MV-4-11 (cell line): Measurements from ENCODE around the gene CACNA1C.

Experiments used
- DNase-seq: peaks from one replicate; lab custom pipeline; 2025; lab: John Stamatoyannopoulos, UW

Gene CACNA1C

GRCh38 chr12:2646341-2646740 lies 593.6 kb downstream of the CACNA1C start:
- DNase-seq: no peak

DNA sequence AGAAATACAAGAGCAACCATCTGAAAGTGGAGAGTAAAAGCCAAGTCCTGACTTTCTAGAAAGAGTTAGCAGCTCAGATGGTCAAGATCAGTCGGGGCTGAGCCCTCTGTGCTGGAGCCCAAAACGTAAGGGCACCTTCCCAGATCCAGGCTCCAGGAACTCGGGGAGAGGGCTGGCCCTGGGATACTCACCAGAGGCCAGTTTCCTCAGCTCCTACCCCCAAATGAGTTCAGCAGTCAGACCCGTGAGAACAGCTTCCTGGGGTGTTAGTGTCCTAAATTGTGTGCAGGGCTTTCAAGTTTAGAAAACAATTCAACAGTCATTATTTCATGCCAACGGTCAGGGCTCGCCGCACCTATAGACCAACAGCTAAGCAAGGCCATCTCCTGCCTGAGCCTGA lies 594.4 kb downstream of the CACNA1C start:
- DNase-seq: no peak

- no peak for DNase-seq
Measured at GRCh38 chr12:2648406-2648805, 595.6 kb downstream of the CACNA1C start.

DNA sequence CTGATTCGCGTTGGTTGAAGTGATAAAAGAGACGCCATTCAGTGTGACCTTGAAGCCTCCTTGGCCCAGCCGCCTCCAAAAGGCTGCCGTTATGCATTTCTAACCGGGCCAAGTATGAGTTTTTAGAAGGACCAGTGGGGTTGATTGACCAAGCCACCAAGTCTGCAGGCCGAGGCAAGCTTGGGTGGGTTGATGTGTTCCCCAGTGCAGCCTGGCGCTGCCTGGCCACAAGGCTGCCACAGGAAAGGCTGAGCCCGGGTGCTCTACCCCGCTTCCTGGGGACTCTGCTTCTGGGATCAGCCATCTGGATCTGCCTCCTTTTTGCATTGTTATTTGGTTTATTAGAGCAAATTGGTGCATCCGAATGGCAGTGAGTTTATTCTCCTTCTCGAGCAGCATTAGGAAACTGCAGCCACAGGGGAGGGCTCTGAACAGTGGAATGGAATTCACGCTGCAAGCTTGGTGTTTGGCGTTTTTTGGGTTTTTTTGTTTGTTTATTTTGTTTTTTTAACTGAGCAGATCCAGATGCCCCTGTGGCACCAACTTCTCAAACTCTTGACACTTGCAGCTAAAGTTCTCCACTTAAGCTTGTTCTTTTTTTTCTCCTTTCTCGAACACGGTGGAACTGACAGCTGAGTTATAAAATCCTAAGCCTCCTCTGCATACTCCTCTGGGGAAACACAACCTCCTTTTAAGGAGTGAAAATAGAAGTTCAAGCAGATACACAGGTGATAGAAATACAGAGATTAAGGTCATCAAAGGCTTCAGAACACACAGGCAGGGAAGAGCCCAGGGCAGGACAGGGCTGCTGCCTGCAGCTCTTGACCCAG lies 596.6 kb downstream of the CACNA1C start:
- DNase-seq: no peak

GRCh38 chr12:2650261-2651067 lies 597.7 kb downstream of the CACNA1C start:
- DNase-seq: no peak

DNA sequence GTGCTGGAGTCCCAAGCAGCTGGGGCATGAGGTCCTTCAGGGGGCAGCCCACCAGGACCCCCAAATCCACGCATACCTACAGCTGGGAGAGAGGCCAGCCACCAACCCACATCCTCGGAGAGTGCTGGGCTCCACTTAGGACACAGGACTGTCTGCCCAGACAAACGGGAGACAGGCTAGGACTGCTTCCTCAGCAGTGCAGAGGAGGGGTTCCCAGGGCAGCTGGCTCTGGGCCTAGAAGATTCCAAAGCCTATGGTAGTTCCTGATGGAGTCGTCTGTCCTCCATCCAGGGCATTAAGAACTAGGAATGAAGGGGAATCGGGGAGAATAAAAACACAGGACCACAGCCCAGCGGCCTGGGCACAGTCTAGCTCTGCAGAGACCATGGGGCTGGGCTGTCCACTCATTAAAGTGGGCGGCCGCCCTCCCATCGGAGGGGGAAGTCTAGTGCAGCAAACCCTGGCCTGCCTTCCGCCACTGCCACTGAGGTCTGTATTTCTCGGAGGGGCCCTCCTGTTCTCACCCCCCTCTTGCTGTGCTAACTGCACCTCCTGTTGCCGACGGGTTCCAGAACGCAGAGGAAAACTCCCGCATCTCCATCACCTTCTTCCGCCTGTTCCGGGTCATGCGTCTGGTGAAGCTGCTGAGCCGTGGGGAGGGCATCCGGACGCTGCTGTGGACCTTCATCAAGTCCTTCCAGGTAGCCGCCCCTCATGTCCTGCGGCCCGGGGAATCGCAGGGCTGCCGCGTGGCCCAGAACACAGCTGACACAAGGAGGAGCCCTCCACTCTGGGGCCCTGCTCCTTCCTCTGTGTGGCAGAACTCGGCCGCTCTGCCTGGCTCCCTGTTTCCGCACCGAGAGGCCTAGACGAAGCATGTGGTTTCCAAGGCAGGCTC lies 598.5 kb downstream of the CACNA1C start:
- DNase-seq: no peak

DNA sequence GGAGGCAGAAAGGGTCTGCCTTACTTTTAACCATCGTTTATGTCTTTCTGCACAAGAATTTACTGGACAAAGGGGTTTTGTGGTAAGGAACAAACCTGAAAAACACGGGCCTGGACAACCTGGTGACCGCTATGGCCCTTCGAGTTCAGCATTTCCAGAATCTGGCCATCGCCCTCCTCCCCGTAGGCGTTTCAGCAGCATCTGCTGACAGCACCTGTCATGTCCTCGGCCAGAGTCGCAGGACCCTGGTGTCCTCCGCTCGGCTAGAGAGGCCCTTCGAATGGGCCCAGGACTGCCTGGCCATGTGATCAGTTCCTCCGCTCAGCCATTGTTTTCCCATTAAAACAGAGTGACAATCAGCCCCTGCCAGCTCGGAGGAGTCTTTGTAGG lies 599.2 kb downstream of the CACNA1C start:
- no peak for DNase-seq

GRCh38 chr12:2652401-2653081 lies 599.8 kb downstream of the CACNA1C start:
- no peak for DNase-seq

GRCh38 chr12:2653461-2653965 lies 600.7 kb downstream of the CACNA1C start:
- no peak for DNase-seq

DNA sequence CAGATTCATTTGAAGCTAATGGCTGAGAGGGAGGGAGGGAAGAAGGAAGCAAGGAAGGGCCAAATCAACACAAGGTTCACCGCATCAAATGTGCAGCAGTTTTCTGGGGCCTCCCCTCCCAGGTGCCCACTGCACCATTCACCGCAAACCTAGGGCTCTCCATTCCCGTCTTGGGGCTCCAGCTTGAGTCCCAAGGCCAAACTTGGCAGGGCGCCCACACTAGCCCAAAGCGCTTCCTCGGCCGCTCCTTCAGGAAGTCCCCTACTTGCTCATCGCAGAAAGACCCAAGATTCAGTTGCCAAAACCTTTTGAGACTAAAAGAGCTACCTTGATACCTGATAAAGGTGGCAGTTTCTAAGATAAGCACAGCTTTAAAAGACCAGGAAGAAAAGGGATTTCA lies 601.5 kb downstream of the CACNA1C start:
- no peak for DNase-seq

DNA sequence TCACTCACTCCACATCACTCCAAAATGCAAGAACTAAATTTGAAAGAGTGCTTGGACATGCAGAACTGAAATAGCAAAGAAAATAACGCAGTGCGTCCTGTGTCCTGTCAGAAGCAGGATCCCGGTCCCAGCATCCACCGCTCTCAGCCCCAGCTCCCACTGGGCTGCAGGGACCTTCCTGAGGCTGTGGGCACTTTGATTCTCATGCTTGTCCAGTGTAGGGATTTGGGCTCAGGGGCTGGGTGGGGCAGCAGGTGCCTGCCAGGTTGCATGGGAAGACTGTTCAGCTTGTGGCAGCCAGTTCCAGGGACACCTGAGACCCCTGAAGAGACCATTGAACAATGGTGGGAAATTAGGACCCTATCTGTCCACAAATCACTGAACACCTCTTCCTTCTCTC lies 602.0 kb downstream of the CACNA1C start:
- no peak for DNase-seq

DNA sequence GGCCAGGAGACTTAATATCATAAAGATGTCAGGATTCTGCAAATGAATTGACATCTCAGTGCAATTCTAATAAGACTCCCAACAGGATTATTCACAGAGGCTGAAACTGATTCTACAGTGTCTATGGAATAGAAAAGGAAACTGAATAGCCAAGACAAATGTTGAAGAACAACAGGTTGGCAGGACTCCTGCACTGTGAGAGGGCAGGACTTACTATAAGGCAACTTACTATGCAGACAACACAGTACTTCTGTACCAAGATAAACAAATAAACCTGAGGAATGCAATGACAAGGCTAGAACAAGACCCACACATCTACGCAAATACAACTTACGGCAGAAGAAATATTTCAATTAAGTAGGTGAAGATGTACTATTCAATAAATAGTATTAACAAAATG lies 609.7 kb downstream of the CACNA1C start:
- DNase-seq: no peak

DNA sequence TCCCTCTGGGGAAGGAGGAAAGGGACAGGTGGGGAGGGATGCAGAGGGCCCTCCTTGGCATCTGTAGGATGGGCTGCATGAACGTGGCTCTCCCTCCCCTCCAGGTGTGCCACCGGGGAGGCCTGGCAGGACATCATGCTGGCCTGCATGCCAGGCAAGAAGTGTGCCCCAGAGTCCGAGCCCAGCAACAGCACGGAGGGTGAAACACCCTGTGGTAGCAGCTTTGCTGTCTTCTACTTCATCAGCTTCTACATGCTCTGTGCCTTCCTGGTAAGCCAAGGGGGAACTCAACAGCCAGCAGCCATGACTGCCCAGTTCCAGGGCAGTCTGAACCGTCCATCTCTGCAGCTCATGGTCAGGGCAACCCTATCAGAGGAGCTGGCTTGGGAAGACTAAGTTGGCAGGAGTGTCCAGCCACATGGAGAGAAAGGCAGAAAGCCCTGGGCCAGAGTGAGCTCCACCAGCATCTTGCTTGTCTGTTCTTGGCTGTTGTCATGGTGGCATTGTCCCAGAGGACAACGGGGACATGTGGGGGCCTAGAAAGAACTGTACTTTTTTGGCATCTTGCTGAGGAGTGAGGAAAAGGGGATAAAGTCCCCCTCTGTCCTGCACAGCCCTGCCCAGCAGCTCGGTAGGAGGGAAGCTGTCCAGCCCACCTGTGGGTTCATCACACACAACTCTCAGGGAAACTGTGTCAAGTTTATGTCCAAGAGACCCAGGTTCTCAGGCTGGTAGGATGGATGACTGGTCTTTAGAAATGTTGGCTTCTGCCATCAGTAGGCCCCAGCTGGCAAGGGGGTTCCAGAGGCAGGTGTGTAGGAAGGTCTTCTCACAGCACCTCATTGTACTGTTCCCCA lies 612.2 kb downstream of the CACNA1C start:
- DNase-seq: no peak

- no peak for DNase-seq
Measured at GRCh38 chr12:2666411-2666810, 613.6 kb downstream of the CACNA1C start.

DNA sequence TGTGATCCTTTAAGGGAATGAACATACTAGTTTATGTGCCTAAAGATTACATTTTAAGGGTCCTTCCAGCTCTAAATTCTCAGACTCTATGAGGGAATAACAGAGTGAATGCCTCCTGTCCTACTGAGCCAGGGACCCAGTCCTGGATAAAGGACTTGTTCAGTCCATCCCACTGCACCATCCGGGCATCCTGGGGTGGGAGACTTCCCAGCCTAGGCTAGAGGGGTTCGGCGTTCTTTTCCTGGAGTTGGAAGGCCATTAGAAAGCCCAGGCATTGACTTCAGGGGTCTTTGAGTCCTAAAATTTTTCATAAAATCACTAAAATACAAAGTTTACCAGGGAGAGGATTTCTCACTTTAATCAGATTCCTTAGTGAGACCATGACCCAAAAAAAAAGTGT lies 614.1 kb downstream of the CACNA1C start:
- no peak for DNase-seq

DNA sequence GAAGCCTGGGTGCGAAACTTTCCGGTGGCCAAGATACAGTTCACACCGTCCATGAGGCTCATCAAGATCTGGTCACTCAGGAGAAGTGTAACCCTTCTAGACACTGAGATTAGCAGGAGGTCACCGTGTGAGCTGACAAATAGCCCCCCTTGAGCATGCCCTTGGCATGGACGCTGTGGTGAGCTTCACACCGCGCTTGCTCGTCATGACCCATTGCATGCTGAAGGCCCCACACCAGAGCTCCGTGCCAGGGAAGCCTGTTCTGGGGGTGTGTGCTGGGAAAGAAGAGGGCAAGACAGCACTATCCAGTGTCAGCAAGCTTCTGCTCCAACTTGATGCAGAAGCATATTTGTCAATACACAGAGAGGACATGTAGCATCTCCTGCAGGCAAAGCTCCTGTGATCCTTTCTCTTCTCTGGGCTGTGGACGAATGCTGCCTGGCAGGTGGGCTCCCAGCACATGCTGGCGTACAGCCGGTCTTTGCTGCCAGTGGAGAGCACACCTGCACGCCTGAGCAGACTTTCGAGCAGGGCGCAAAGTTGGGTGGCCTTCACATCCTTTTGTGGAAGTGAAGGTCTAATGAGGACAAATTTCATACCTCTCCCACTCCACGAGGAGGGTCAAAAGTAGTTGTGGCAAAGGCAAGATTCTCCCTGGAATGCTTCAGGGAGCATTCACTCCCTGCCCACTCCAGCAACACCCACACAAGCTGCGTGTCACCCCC lies 615.1 kb downstream of the CACNA1C start:
- no peak for DNase-seq

DNA sequence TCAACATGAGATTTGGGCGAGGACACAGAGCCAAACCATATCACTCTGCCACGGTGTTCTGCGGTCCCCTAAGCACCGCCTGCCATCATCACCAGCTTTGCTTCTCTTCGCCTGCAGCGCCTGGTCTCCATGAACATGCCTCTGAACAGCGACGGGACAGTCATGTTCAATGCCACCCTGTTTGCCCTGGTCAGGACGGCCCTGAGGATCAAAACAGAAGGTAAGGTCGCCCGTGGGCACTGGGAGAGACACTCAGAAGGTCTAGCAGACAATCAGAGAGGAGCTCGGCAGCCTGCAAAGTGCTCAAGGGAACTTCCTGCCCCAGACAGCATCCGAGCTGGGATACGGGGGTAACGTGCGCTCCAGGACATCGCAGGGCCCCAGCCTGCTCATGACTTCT lies 616.0 kb downstream of the CACNA1C start:
- no peak for DNase-seq

DNA sequence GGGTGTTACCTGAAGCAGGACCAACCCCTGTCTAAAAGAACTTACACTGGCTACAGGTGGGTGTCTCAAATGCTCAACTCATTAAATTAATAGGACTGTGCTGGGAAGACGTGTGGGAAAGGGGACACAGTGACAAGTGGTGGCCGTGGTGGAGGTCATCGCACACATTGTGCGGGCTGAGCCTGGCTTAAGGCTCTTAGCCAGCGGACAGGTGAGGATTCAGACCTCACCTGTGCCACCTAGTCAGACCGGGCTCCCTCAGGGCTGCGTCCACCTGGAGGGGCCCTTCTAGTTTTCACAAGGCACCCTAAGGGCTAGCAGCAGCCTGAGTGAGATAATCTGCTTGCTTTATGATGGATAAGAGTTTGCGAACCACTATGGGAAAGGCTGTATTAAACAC lies 616.8 kb downstream of the CACNA1C start:
- no peak for DNase-seq

GRCh38 chr12:2672863-2673262 lies 620.1 kb downstream of the CACNA1C start:
- DNase-seq: no peak
